H1 (cell line): ENCODE measurements around the gene RIN2. TPM values are rescaled to one million over a fixed set of nuclear protein-coding genes. Genes with fewer than 3 reads are reported as not detected.

Experiments used
- CTCF ChIA-PET: fragments of 300-600 bp; sonication (Branson Sonifier 250); formaldehyde crosslinking; loops from one replicate; lab custom pipeline; 2021; ENCODE audit not compliant: partially characterized antibody; lab: Charles Lee
- POLR2A ChIA-PET: fragments of 300-600 bp; sonication (Branson Sonifier 250); formaldehyde crosslinking; loops from one replicate; lab custom pipeline; 2021; ENCODE audit warnings: inconsistent platforms; ENCODE audit not compliant: partially characterized antibody; lab: Charles Lee
- DNase-seq, 2 experiments: peaks; one replicate each; pipeline versions ENCODE4 v3.0.0 to v3.0.0-alpha.2; 2010 to 2022; ENCODE audit warnings: low spot score in 2 of 2, low read depth in 1 of 2, mixed read lengths in 1 of 2
- FAIRE-seq: peaks from 2 replicates; lab custom pipeline; 2011; peaks lifted over from hg19 to GRCh38; lab: Jason Lieb, UNC
- H2AFZ ChIP-seq: 2 replicates; pipeline ENCODE4 v1.8.1; 2012; ENCODE audit warnings: low read length, inconsistent platforms
- H2AK5ac ChIP-seq: 2 replicates; pipeline ENCODE4 v1.6.1; 2013; ENCODE audit warnings: low read depth, low read length
- H2BK120ac ChIP-seq: replicated peaks from 2 replicates; pipeline ENCODE3; 2013; ENCODE audit warnings: low read depth, low read length, inconsistent platforms
- H2BK12ac ChIP-seq: 2 replicates; pipeline ENCODE4 v1.6.1; 2013; ENCODE audit warnings: low read depth, low read length
- H2BK15ac ChIP-seq: 2 replicates; pipeline ENCODE4 v1.6.1; 2013; ENCODE audit warnings: low read length
- H2BK20ac ChIP-seq: 2 replicates; pipeline ENCODE4 v1.6.1; 2013; ENCODE audit warnings: low read length
- H2BK5ac ChIP-seq: 2 replicates; pipeline ENCODE4 v1.6.1; 2013; ENCODE audit warnings: low read depth, low read length
- H3K14ac ChIP-seq: 2 replicates; pipeline ENCODE4 v1.6.1; 2013; ENCODE audit warnings: inconsistent platforms; ENCODE audit not compliant: insufficient read length
- H3K18ac ChIP-seq: 2 replicates; pipeline ENCODE4 v1.6.1; 2013; ENCODE audit warnings: low read length; ENCODE audit errors: extremely low read depth
- H3K23ac ChIP-seq: 2 replicates; pipeline ENCODE4 v1.6.1; 2013; ENCODE audit warnings: inconsistent platforms; ENCODE audit not compliant: insufficient read length
- H3K23me2 ChIP-seq: 2 replicates; pipeline ENCODE4 v1.6.1; 2013; ENCODE audit warnings: low read depth, low read length
- H3K27ac ChIP-seq: 2 replicates; pipeline ENCODE4 v1.6.1; 2011; ENCODE audit warnings: low read depth, low read length, inconsistent platforms
- H3K27me3 ChIP-seq, 4 experiments: replicated peaks in 1 of 4; 1 replicate in 1 of 4; 2 replicates in 3 of 4; pipeline versions ENCODE4 v1.6.1 to v1.8.1; 2011 to 2013; ENCODE audit warnings: low read length in 3 of 4, mild to moderate bottlenecking in 3 of 4, inconsistent platforms in 2 of 4, mixed read lengths in 2 of 4, moderate library complexity in 1 of 4; ENCODE audit not compliant: control insufficient read depth in 3 of 4, insufficient read depth in 3 of 4; ENCODE audit errors: extremely low read depth in 1 of 4
- H3K36me3 ChIP-seq, 4 experiments: 2 replicates each; pipeline versions ENCODE4 v1.6.1 to v1.8.1; 2011 to 2013; ENCODE audit warnings: mild to moderate bottlenecking in 4 of 4, low read length in 3 of 4, moderate library complexity in 2 of 4, control low read depth in 1 of 4, inconsistent platforms in 1 of 4; ENCODE audit not compliant: insufficient read depth in 4 of 4, control insufficient read depth in 2 of 4
- H3K4ac ChIP-seq: replicated peaks from 2 replicates; pipeline ENCODE3; 2013; ENCODE audit warnings: low read length, low read depth, mixed read lengths, inconsistent platforms; ENCODE audit not compliant: insufficient read length
- H3K4me1 ChIP-seq, 4 experiments: replicated peaks in 1 of 4; 1 replicate in 1 of 4; 2 replicates in 3 of 4; pipeline versions ENCODE4 v1.6.1 to v1.8.1; 2011 to 2013; ENCODE audit warnings: low read length in 3 of 4, inconsistent platforms in 2 of 4, mixed read lengths in 1 of 4; ENCODE audit not compliant: insufficient read depth in 4 of 4, control insufficient read depth in 3 of 4
- H3K4me2 ChIP-seq, 2 experiments: 2 replicates each; pipeline versions ENCODE4 v1.6.1 to v1.8.1; 2011 to 2013; ENCODE audit warnings: low read depth in 2 of 2, low read length in 2 of 2, control low read depth in 1 of 2, inconsistent platforms in 1 of 2, mild to moderate bottlenecking in 1 of 2; ENCODE audit not compliant: insufficient read depth in 1 of 2
- H3K4me3 ChIP-seq, 4 experiments: fragments of 200-600, 300-600 bp in 1 of 4; sonication (generic), shearing (Covaris generic), sonication (Bioruptor Twin) in 1 of 4; 2 replicates each; pipeline versions ENCODE4 v1.5.1 to v1.8.1; 2011 to 2016; ENCODE audit warnings: low read length in 4 of 4, low read depth in 3 of 4, control low read depth in 2 of 4, inconsistent platforms in 2 of 4, mild to moderate bottlenecking in 2 of 4, mixed read lengths in 1 of 4, moderate library complexity in 1 of 4; ENCODE audit not compliant: insufficient read depth in 2 of 4; ENCODE audit errors: extremely low read depth in 1 of 4
- H3K56ac ChIP-seq: replicated peaks from 2 replicates; pipeline ENCODE3; 2013; ENCODE audit warnings: low read depth, mild to moderate bottlenecking, mixed read lengths, low read length, inconsistent platforms; ENCODE audit not compliant: insufficient read length
- H3K79me1 ChIP-seq: 2 replicates; pipeline ENCODE4 v1.6.1; 2013; ENCODE audit warnings: low read depth, low read length, control low read depth
- H3K79me2 ChIP-seq, 2 experiments: 2 replicates each; pipeline versions ENCODE4 v1.6.1 to v1.8.1; 2012 to 2013; ENCODE audit warnings: low read length in 2 of 2, mild to moderate bottlenecking in 2 of 2, inconsistent platforms in 1 of 2; ENCODE audit not compliant: insufficient read depth in 2 of 2, control insufficient read depth in 1 of 2
- H3K9ac ChIP-seq, 4 experiments: replicated peaks in 1 of 4; 1 replicate in 1 of 4; 2 replicates in 3 of 4; pipeline versions ENCODE4 v1.6.1 to v1.8.1; 2011 to 2013; ENCODE audit warnings: low read depth in 3 of 4, low read length in 3 of 4, control low read depth in 2 of 4, mild to moderate bottlenecking in 2 of 4, moderate library complexity in 2 of 4, inconsistent platforms in 1 of 4; ENCODE audit errors: extremely low read depth in 1 of 4
- H3K9me3 ChIP-seq, 2 experiments: 2 replicates each; pipeline versions ENCODE4 v1.6.1 to v1.8.1; 2012 to 2013; ENCODE audit warnings: mild to moderate bottlenecking in 2 of 2, moderate library complexity in 2 of 2, control low read depth in 1 of 2, inconsistent platforms in 1 of 2, low read depth in 1 of 2, low read length in 1 of 2, mixed read lengths in 1 of 2; ENCODE audit not compliant: insufficient read depth in 2 of 2
- H4K20me1 ChIP-seq, 2 experiments: replicated peaks in 1 of 2; 2 replicates each; pipeline versions ENCODE3 to v1.8.1; 2011 to 2013; ENCODE audit warnings: inconsistent platforms in 2 of 2, low read length in 2 of 2, mild to moderate bottlenecking in 1 of 2; ENCODE audit not compliant: insufficient read depth in 2 of 2, control insufficient read depth in 1 of 2
- H4K5ac ChIP-seq: 2 replicates; pipeline ENCODE4 v1.6.1; 2013; ENCODE audit warnings: low read length, low read depth, mixed read lengths, inconsistent platforms; ENCODE audit not compliant: insufficient read length
- H4K8ac ChIP-seq: 2 replicates; pipeline ENCODE4 v1.8.0; 2013; ENCODE audit warnings: mild to moderate bottlenecking, moderate library complexity, low read length, inconsistent platforms; ENCODE audit not compliant: insufficient read depth; ENCODE audit errors: extremely low read depth
- H4K91ac ChIP-seq: replicated peaks from 2 replicates; pipeline ENCODE3; 2013; ENCODE audit warnings: low read length, mixed read lengths, inconsistent platforms; ENCODE audit not compliant: insufficient read length
- BRCA1 ChIP-seq: IDR thresholded peaks from 2 replicates; pipeline ENCODE4 v1.6.1; 2012; ENCODE audit warnings: low read depth, low read length, improper control_type of control experiment
- KDM4A ChIP-seq: IDR thresholded peaks from one replicate; pipeline ENCODE4 v1.7.1; 2012; ENCODE audit warnings: low read depth, mild to moderate bottlenecking, moderate library complexity, low read length, inconsistent platforms; ENCODE audit not compliant: severe bottlenecking
- SP1 ChIP-seq: IDR thresholded peaks from 2 replicates; pipeline ENCODE4 v1.6.1; 2011; ENCODE audit warnings: low read depth, low read length
- WGBS, 2 experiments: shearing (Covaris generic) in 1 of 2; methylation state at CpG; one replicate each; pipeline versions ENCODE4 v1.1.6 to v1.1.7; 2013 to 2015; ENCODE audit warnings: low lambda C conversion rate in 2 of 2, mixed read lengths in 2 of 2, inconsistent platforms in 1 of 2, low coverage in 1 of 2, missing lambda C conversion rate in 1 of 2; ENCODE audit not compliant: insufficient replicate concordance in 2 of 2, insufficient coverage in 1 of 2, insufficient read length in 1 of 2; ENCODE audit errors: extremely low coverage in 1 of 2, missing lambda C conversion rate in 1 of 2; 5-methylcytosine and 5-hydroxymethylcytosine counted together
- polyA plus RNA-seq, 7 experiments: library from polyadenylated mRNA; depleted of rRNA in 3 of 7; stranded (reverse) in 5 of 7; unstranded in 2 of 7; fragments of >200 nt in 5 of 7; fragments of 200-250 nt in 2 of 7; gene quantifications; 1 replicate in 5 of 7; 2 replicates in 1 of 7; 4 replicates in 1 of 7; pipeline versions ENCODE4 v1.2.1 to v1.2.3, GENCODE V29; 2011 to 2013; ENCODE audit warnings: missing spikeins in 2 of 7, mixed read lengths in 2 of 7
- total RNA-seq: library from RNA; stranded (reverse); fragmentation: NEBNext Ultra II Directional; extraction: Animal tissue kit (Norgen Biotek cat#: 25700); gene quantifications from 2 replicates; pipeline ENCODE4 v1.2.1, GENCODE V29; 2021

RIN2 gene
- total and polyA plus RNA-seq, 2 of the 8 experiments (the other 6 are each of a cell fraction or from before 2014, with no cell fraction given), result 0.20 to 1.3 TPM

- Histone ChIP-seq H3K9ac (no peak overlapping the region), H3K79me2 (no peaks in the 10 kb centered on the region), H2BK12ac (no peak overlapping the region), H3K14ac (no peak overlapping the region), H3K36me3 (no peaks in the 10 kb centered on the region), H3K18ac (no peak overlapping the region), H2AK5ac (no peak overlapping the region), H3K4me1 (peaks cover 0 to 5% (median 2%) of the 10 kb centered on the region in 4 experiments; a peak in 3 of 7 replicates), H2BK5ac (no peak overlapping the region), H4K5ac (no peak overlapping the region), H3K4me2 (no peak overlapping the region), H3K4me3 (no peak overlapping the region), H2BK120ac (no peak overlapping the region), H3K23ac (no peak overlapping the region), H2BK15ac (no peak overlapping the region), H3K4ac (no peak overlapping the region), H4K91ac (no peak overlapping the region), H2AFZ (no peak overlapping the region), H3K27ac (no peak overlapping the region), H3K27me3 (no peaks in the 10 kb centered on the region; a peak in 1 of 7 replicates), H4K20me1 (no peaks in the 10 kb centered on the region), H3K79me1 (no peaks in the 10 kb centered on the region; the same call in 1 of the 2 replicates), H2BK20ac (no peak overlapping the region), H3K56ac (no peak overlapping the region), H3K9me3 (peaks cover 4 to 9% of the 10 kb centered on the region in 2 experiments; a peak in 2 of 4 replicates), H4K8ac (no peak overlapping the region), H3K23me2 (no peaks in the 10 kb centered on the region)
- DNase-seq, result no peak
- 91% methylated on average over 1 of the region's 1 CpG; no CpG with 5 or more reads in 1 of the 2 experiments for WGBS, 2 experiments
- FAIRE-seq, result no peak
- CTCF ChIA-PET, result no interaction called here
- POLR2A ChIA-PET, result no interaction called here
- TF ChIP-seq BRCA1 (no peak), SP1 (no peak), KDM4A (no peak)
Measured at GRCh38 chr20:19746396-19746795, 11.7 kb upstream of the RIN2 start.
